Esophagus squamous epithelium (tissue), 4 donors: ENCODE measurements around the gene TCIRG1.

Source experiments
- CTCF ChIP-seq, 6 experiments: fragments of 450-650 bp in 4 of 6; fragments of 200-600 bp in 2 of 6; sonication (generic) in 2 of 6; IDR thresholded peaks; one replicate each; pipeline ENCODE4 v1.5.1; 2016 to 2019; ENCODE audit warnings: antibody characterized with exemption in 6 of 6, mild to moderate bottlenecking in 4 of 6, moderate library complexity in 4 of 6
- POLR2A ChIP-seq, 4 donors: fragments of 450-650 bp; IDR thresholded peaks; one replicate each; pipeline ENCODE4 v1.6.1; 2017; ENCODE audit warnings: antibody characterized with exemption in 4 of 4, mild to moderate bottlenecking in 4 of 4, moderate library complexity in 3 of 4

GRCh38 chr11:68067991-68068390 is 29.2 kb downstream of the TCIRG1 start:
- TF ChIP-seq CTCF (IDR thresholded peaks at IDR 0.05) (no peak), POLR2A (IDR thresholded peaks at IDR 0.05) (no peak)
